ENCODE measurements around the gene SLC9A8.
"Not testable (repeated sequence)": the region's sequence is repeated elsewhere in the genome, so short reads cannot be mapped to it uniquely, and the experiment has no call there.

The SLC9A8 gene

DNA sequence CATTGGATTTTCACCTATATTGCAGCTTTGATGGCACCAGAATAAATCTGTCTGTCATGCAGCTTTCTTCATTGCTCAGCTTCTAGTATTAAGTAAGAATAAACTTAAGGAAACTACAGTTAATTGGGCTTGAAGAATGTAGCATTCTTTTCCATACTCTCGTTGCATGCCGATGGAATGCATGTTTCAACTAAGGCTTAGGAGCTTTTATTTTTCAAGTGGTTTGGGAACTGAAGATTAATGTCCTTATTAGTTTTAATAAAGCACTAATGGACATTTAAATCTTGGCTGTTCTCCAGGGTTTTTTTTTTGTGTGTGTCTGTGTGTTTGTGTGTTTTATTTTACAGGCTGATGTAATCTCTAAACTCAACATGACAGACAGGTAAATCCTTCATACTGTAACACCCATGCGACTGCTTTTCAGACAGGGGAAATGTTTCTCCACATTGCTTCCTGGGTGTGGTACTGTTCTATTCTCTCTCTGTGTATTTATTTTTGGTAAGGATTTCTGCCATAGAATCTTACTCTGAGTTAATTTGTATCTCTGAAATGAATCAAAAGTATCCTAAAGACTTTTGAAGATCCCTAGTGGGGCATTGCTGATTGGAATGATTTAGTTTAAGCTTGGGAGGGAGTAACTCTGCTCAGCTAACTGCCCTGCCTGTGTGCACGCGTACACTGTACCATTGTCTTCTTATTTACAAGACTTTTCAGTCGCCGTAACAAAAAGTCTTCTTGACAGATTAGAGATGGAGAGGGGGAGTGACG lies 38.0 kb downstream of the SLC9A8 start:
- in situ Hi-C loops (cut with HindIII; ENCODE audit: low sequenced_read_pairs): no loop called here

DNA sequence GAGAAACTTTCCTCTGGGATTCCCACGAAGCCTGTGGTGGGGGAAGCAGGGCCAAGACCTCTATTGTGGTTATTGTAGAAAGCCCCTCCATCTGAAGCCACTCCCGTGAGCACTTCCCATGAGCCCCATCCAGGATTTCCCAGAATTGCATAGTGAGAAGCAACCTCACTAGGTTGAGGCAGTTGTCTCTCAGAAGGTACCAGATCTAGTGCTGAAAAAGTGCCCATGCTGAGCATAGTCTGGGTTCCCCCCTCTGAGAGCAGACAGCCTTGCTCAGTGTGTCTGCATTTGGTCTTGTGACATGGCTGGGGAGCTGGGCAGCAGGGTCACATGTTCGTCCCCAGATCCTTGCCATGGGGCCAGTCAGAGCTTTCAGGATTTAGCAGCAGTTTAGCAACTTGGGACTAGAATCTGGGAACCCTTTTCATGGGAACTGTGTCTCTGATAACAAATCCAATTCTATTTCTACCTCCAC lies 38.6 kb downstream of the SLC9A8 start:
- in situ Hi-C loops (cut with HindIII; ENCODE audit: low sequenced_read_pairs): no loop called here

DNA sequence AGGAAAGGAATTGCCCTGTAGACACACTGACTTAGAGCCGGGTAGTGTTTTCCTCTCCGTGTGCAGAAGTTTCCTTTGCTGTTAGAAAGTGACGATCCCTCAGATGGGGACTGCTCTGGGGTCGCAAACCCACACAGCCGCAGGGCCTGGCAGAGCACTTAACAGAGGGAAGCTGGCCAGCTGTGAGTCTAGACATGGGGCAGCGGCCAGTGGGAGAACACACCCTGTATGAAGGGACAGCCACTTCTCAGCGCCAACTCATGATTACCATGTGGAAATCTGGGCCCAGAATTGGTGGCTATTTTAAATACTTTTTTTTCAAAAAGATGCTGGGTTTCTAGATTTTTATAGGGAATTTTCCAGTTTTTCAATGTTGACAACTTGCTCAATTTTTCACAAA lies 39.4 kb downstream of the SLC9A8 start:
- in situ Hi-C loops (cut with HindIII; ENCODE audit: low sequenced_read_pairs): no loop called here

DNA sequence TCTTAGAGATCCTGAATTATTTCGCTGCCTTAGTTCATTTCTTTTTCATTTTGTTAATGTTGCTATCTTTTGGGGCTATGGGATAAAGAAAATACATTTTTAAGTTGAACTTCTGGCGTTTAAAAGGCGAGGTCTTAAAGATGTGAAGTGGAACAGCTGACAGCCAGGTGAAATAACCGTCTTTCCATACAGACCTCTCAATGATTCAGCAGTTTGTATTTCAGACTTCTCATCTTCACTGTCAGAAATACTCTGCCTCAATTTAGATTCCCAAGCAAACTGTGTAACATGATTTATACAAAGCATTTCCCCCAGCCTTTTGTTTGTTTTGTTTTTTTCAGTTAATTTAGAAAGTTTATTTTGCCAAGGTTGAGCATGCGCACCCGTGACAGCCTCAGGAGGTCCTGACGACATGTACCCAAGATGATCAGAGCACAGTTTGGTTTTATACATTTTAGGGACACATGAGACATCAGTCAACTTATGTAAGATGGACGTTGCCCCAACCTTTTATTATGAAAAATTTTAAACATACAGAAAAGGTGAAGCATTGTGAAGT lies 40.0 kb downstream of the SLC9A8 start:
- in situ Hi-C loops (cut with HindIII; ENCODE audit: low sequenced_read_pairs): no loop called here

DNA sequence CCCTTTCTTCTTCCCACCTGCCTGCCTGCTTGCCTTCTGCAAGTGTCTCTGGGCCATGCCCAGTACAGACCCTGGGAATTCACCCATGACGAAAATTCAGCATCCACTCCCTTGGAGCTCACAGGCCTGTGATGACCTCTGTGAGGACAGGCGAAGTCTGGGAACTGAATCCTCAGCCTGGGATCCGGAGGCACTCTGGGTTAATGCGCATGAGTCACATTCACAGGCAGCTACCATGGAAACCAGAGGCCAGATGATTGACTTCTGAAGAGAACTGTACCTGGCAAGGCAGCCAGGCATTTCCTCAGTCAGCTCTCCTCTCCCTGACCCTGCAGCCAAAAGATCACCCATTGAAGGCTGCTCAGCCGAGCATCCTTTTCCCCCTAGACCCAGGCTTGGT lies 41.0 kb downstream of the SLC9A8 start:
- in situ Hi-C loops (cut with HindIII; ENCODE audit: low sequenced_read_pairs): no loop called here

DNA sequence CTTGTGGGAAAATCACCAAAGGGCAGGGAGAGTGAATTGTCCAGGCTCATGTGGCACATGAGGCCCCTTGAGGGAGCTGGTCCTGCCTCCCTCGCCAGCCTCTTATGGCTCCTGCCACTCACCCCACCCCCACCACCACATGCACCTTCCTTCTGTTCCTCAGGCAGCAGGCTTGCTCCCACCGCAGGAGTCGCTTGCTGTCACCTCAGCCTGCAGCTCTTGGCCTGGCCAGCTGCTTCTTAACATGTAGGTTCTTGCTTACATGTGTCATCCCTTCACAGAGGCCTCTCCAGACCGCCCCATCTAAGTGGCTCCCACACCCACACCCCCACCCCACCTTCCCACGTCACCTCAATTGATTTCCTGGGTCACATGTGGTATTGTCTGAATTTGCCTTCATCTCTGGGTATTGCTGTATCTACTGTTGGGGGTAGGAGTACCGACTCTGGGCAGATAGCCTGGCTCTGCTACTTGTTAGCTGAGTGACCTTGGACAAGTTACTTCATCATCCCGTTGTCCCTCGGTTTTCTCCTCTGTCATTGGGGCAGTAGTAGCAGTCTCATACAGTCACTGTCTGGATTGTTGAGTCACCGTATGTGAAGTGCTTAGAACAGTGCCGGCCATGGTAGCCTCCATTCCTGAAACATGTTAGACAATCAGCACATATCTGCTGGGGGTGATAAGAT lies 41.7 kb downstream of the SLC9A8 start:
- in situ Hi-C loops (cut with HindIII; ENCODE audit: low sequenced_read_pairs): no loop called here

DNA sequence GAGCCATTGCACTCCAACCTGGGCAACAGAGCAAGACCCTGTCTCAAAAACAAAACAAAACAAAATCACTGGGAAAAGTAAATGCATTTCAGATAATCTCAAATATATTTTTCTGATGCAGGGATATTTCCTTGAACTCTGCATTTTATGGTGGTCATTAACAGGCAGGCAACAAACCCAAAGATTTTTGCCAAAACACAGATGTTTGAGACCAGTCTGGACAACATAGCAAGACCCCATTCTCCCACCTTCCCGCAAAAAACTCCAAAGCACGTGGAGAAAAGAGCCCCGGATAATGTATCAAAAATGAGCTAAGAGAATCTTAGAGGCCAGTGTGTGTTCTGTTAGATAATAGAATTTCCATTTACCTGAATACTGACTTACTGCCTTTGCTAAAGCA lies 44.3 kb downstream of the SLC9A8 start:
- in situ Hi-C loops (cut with HindIII; ENCODE audit: low sequenced_read_pairs): no loop called here

DNA sequence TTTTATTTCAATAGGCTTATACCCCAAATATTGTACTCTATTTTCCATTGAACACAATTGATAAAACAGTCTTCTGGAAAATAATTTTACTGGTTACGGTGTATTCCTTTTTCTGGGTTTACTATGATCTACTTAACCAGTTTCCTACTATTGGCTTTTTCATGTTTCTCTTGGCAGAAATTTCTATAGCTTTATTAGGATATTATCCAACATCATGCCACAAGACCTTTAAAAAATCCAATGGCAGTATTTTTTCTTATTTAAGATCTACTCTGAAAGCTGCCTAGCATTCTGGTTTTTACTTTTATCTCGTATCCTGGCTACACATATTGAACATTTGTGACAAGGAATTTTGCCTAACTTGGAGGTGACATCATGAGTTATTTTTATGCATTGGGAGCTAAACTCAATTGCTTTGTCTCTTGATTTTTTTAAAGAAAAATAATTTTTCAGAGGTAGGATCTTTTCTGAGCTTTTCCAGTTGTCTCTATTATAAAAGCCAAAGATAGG lies 45.5 kb downstream of the SLC9A8 start:
- in situ Hi-C loops (cut with HindIII; ENCODE audit: low sequenced_read_pairs): no loop called here

DNA sequence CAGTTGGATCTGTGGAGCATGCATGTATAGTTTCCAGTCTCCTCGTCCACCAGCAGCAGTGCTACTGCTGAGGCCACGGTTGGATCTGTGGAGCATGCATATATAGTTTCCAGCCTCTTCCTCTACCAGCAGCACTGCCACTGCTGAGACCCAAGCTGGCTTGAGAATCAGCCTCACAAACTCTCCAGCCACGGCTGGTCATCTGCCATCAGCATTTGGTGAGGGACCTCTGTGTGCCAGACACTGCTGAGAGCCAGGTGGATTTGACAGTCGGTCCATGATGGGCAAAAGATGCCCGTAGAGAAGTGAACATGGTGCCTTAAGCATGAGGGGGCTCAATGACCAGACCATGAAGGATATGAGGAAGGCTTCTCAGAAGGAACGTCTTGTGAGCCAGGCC lies 46.4 kb downstream of the SLC9A8 start:
- in situ Hi-C loops (cut with HindIII; ENCODE audit: low sequenced_read_pairs): no loop called here

DNA sequence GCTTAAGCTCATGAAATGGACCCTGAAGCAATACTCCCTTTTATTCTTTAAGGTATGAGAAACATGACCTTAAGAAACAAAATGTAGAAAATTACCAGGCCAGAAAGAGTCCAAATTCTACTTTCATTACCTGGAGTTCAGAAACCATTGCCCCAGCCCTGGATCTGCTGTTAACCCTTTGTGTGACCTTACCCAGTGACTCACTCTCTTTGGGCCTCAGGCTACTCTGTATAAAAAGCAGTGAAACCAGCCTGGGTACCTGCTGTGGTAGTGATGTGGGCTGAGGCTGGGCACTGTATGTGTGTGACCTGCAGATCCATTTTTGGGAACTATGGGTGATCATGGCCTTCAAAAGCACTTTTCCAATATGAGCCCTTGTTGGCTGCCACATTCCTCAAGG lies 47.2 kb downstream of the SLC9A8 start:
- in situ Hi-C loops (cut with HindIII; ENCODE audit: low sequenced_read_pairs): no loop called here

DNA sequence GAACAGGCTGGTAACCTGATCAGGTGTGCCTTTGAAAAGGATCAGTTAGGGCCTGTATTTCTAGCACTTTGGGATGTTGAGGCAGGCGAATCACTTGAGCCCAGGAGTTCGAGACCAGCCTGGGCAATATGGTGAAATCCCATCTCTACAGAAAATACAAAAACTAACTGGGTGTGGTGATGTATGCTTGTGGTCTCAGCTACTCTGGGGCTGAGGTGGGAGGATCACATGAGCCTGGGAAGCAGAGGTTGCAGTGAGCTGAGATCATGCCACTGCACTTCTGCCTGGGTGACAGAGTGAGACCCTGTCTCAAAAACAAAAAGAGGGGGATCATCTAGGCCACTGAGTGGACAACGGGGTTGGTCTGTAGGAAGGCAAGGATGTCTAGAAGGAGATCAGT lies 48.6 kb downstream of the SLC9A8 start:
- in situ Hi-C loops (cut with HindIII; ENCODE audit: low sequenced_read_pairs): not testable (repeated sequence)

DNA sequence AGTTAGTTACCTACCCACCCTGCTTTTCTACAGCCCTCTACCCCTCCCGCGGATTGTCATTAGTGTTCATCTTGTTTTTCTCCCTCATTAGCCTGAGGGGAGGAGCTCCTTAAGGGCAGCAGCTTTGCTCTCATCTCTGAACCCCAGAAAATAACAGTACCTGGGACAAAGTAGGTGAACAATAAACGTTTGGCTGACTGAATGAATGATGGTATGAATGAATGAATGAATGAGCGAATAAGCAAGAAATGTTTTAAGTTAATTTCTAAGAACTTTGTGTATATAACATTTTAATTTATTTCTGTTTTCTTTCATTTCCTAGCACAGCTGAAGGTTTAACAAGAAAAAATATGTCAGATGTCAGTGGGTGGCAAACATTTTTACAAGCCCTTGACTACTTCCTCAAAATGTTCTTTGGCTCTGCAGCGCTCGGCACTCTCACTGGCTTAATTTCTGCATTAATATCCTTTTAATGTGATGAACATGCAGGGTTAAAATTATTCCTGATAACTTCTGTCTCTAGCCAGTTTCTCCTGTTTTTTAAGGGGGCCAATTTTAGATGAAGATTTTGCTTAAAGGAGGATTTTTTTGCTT lies 50.1 kb downstream of the SLC9A8 start:
- in situ Hi-C loops (cut with HindIII; ENCODE audit: low sequenced_read_pairs): no loop called here

DNA sequence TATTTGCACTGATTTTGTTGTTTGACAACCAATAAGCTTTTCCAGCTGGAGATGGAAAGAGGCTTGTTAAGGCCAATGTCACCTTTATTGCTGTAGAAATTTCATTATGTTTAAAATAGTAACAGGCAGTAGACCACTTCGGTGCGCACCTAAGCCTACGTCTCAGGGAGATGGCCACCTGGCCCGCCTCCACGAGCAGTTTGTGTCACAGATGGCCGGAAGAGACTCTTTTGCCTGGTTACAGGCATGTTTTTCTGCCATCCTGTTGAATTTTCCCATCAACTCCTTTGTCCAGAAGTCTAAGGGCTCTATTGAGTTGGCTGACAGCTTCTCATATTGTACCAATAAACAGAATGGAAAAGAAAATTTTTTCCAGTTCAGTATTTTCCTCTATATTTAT lies 51.0 kb downstream of the SLC9A8 start:
- in situ Hi-C loops (cut with HindIII; ENCODE audit: low sequenced_read_pairs): no loop called here

DNA sequence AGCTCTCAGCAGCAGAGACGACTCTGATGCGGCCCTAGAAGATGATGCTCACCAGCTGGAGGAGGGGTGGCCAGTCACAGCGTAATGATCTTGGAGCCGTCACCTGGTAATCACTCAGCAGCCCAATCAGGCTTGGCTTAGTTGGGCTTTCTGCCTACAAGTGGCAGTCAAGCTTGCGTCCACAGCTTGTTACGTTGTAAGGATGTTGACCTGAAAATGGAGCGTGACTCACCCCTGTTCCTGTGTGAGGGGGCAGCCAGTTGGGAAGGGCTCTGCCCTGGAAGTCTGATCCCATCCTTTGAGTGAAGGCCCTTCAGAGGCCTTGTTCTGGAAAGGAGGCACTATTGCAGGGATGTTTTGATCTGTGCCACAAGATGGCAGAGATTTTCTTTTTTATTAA lies 52.9 kb downstream of the SLC9A8 start:
- in situ Hi-C loops (cut with HindIII; ENCODE audit: low sequenced_read_pairs): no loop called here

DNA sequence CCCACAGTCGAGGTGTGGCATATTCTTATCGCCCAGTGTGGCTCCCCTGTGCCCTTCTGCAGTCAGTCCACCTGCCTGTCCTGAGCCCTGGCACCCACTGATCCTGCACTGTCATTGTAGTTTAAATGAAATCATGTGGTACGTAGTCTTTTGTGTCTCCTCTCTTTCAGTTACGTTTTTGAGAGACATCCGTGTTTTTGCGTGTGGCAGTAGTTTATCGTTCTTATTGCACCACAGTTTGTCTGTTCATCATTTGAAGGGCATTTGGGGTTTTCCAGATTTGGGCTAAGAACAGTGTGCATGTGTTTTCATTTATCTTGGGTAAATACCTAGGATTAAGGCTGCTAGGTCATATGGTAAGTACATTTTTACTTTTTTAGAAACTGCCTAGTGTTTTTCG lies 53.4 kb downstream of the SLC9A8 start:
- in situ Hi-C loops (cut with HindIII; ENCODE audit: low sequenced_read_pairs): no loop called here

DNA sequence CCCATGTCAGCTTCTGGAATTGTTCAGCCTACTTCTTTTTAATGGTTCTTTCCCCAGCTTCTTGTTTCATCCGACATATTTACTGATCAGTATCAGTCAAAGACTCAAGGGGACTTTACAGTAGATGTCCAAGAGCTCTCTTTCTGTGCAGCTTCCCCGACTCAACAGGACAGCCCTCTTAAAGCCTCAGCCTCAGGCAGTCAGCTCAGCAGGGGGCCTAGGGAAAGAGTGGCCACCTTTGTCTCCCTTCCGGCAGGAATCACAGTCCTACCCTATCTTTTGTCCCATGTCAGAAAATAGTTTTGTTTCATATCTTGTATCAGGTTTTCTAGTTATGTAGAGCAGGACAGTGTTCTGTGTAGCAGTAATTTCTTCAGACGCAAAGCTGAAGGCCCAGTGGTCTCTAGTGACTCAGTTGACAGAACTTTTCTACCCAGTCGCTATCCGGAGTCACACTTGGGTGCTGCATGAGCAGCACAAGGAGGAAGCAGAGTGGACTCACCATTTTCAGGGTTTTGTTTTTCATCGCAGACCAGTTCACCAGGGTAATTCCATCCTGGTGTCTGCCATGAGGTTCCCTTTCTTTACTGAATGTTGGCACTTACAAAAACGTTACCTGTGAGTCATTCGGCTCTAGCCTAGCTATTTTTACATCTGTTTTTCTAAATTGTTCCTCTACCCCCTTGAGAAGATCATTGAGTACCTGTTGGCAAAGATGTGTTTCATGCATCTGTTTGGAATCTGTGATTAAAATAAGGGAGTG lies 55.0 kb downstream of the SLC9A8 start:
- in situ Hi-C loops (cut with HindIII; ENCODE audit: low sequenced_read_pairs): no loop called here

DNA sequence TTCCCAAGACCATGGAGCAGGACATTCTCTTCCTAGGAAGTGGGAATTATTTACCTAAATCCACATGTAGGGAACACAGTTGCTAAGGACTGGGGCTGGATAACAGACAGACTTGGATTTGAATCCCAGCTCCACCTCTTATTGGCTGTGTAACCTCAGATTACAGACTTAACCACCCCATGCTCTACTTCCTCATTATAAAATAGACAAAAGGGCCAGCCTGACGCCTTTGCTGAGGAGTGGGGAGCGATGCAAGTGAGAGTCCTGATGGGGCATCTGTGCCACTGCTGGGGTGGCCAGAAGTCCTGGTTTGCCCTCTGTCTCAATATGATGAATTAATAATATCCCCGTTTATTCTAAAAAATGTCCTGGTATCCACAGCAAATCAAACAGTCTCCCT lies 55.9 kb downstream of the SLC9A8 start:
- in situ Hi-C loops (cut with HindIII; ENCODE audit: low sequenced_read_pairs): no loop called here

DNA sequence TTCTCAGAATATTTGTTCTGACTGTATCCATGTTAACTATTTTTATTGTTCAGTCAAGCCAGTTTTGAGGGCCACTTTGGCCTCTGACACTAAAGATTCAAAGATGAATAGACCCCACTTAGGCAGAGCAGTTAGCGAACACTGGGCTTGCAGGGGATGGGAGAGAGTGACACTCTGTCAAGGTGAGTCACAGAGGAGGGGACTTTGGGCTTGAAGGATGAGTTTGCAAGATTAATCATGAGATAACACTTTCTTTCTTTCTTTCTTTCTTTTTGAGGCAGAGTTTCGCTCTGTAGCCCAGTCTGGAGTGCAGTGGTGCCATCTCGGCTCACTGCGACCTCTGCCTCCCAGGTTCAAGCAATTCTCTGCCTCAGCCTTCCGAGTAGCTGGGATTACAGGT lies 56.3 kb downstream of the SLC9A8 start:
- in situ Hi-C loops (cut with HindIII; ENCODE audit: low sequenced_read_pairs): no loop called here

DNA sequence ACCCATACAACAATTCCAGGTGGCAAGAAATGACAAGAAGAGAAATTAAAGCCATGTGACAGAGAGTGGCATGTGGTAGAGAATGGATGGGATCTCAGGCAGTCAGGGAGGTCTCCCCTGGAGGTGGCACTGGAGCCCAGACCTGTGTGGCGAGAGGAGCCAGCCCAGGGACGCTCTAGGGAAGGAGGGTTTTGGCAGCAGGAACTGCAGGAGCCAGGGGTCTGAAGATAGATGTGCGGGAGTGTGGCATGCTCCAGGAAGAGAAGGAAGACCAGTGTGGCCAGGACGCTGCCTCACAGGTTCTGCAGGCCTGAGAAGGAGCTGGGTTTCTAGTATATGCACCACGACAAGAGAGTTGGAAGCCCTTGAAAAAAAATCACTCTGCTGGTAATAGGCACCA lies 57.6 kb downstream of the SLC9A8 start:
- in situ Hi-C loops (cut with HindIII; ENCODE audit: low sequenced_read_pairs): no loop called here

DNA sequence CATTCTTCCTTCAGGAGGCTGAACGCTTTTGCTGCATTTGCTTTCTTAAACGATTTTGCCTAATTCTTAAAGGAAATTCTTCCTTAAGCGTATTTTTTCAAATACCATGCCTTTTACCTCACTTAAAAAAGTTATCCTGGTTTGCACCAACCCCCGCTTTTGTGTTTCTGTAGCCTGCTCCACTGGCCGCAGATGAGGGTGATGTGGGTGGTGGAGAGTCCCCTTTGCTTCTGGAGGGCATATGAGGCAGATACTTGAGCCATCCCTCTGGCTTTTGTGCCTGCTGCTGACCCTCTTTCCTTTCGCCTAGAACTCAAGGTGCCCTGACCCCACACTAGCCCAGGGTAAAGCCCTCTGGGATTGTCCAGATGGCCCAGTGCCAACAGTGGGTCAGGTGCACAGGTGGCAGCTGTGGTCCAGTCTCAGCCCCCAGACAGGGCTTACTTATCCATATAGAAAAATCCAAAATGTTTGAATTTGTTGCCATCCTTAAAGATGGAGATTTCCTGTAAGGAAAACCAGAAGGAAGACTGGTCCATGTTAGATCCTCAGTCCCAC lies 58.8 kb downstream of the SLC9A8 start:
- in situ Hi-C loops (cut with HindIII; ENCODE audit: low sequenced_read_pairs): no loop called here

DNA sequence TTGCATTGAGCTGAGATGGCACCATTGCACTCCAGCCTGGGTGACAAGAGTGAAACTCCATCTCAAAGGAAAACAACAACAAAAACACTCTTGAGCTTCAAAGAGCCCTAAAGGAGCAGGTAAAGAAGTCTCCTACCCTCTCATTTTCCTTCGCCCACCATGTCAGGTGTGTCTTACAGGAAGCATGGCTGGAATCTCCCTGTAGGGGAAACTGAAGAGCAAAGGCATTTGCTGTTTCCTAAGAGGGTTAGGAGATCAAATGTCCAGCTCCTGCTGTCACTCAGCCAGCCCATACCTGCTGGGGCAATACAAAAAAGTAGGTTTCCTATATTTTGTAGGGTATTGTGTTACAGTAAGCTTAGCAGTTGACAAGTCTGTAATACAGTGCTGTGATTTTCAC lies 59.4 kb downstream of the SLC9A8 start:
- in situ Hi-C loops (cut with HindIII; ENCODE audit: low sequenced_read_pairs): no loop called here
